IMR-90 (cell line): ENCODE results near the gene GIT2. TPM values are rescaled to one million over a fixed set of nuclear protein-coding genes. Genes with fewer than 3 reads are reported as not detected.

Experiments
- ATAC-seq: fragments of 200-7000 bp; cut with Tn5 transposase; 2 replicates; pipeline ENCODE4 v1.9.1; 2020; ENCODE audit warnings: low read depth, mild to moderate bottlenecking, moderate library complexity
- BruUV-seq: library from RNA; stranded (reverse); fragments of 400-500 nt; replicated peaks from 2 replicates; lab custom pipeline; 2021; lab: Mats Ljungman, UMichigan
- CTCF ChIA-PET: fragments of 300-600 bp; formaldehyde crosslinking; extraction: SDS; loops from one replicate; lab custom pipeline; 2021; ENCODE audit warnings: antibody characterized with exemption; lab: Yijun Ruan, JAX
- POLR2A ChIA-PET: fragments of 300-600 bp; sonication (Branson Sonifier 250); formaldehyde crosslinking; loops from one replicate; lab custom pipeline; 2022; ENCODE audit warnings: antibody characterized with exemption; ENCODE audit not compliant: unreplicated experiment; lab: Charles Lee
- DNase-seq: peaks from one replicate; pipeline ENCODE4 v3.0.0; 2013
- H2AFZ ChIP-seq: replicated peaks from 2 replicates; pipeline ENCODE3; 2013; ENCODE audit warnings: low read length, mild to moderate bottlenecking; ENCODE audit not compliant: poor library complexity
- H2AK5ac ChIP-seq: 2 replicates; pipeline ENCODE4 v1.6.1; 2013; ENCODE audit warnings: low read depth, low read length, inconsistent platforms
- H2AK9ac ChIP-seq: replicated peaks from 2 replicates; pipeline ENCODE3; 2013; ENCODE audit warnings: mild to moderate bottlenecking, low read depth, low read length, moderate library complexity; ENCODE audit not compliant: poor library complexity
- H2BK120ac ChIP-seq: 2 replicates; pipeline ENCODE4 v1.6.1; 2013; ENCODE audit warnings: low read depth, low read length, inconsistent platforms
- H2BK15ac ChIP-seq: 3 replicates; pipeline ENCODE4 v1.6.1; 2013; ENCODE audit warnings: low read depth, low read length, inconsistent platforms
- H2BK20ac ChIP-seq: 2 replicates; pipeline ENCODE4 v1.6.1; 2013; ENCODE audit warnings: low read depth, mild to moderate bottlenecking, inconsistent platforms, low read length, moderate library complexity
- H2BK5ac ChIP-seq: 2 replicates; pipeline ENCODE4 v1.6.1; 2013; ENCODE audit warnings: mild to moderate bottlenecking, low read depth, low read length, inconsistent platforms; ENCODE audit not compliant: poor library complexity, severe bottlenecking
- H3K14ac ChIP-seq: replicated peaks from 2 replicates; pipeline ENCODE4 v1.6.1; 2013; ENCODE audit warnings: low read depth, low read length, inconsistent platforms
- H3K18ac ChIP-seq: 2 replicates; pipeline ENCODE4 v1.6.1; 2013; ENCODE audit warnings: low read depth, low read length, control low read depth
- H3K23ac ChIP-seq: 2 replicates; pipeline ENCODE4 v1.6.1; 2013; ENCODE audit warnings: low read depth, low read length, inconsistent platforms
- H3K27ac ChIP-seq: 2 replicates; pipeline ENCODE4 v1.5.1; 2013; ENCODE audit warnings: mild to moderate bottlenecking, control low read depth, low read length; ENCODE audit not compliant: insufficient read depth
- H3K27me3 ChIP-seq: 2 replicates; pipeline ENCODE4 v1.6.1; 2013; ENCODE audit warnings: low read length; ENCODE audit not compliant: control insufficient read depth, insufficient read depth
- H3K36me3 ChIP-seq: 2 replicates; pipeline ENCODE4 v1.6.1; 2013; ENCODE audit warnings: low read length, mixed read lengths; ENCODE audit not compliant: control insufficient read depth, insufficient read depth
- H3K4ac ChIP-seq: 2 replicates; pipeline ENCODE4 v1.6.1; 2013; ENCODE audit warnings: low read depth, low read length, inconsistent platforms
- H3K4me1 ChIP-seq: 2 replicates; pipeline ENCODE4 v1.6.1; 2013; ENCODE audit warnings: low read length, mixed read lengths; ENCODE audit not compliant: control insufficient read depth, insufficient read depth
- H3K4me2 ChIP-seq: 2 replicates; pipeline ENCODE4 v1.6.1; 2013; ENCODE audit warnings: low read depth, mild to moderate bottlenecking, control low read depth, low read length, moderate library complexity
- H3K4me3 ChIP-seq: 2 replicates; pipeline ENCODE4 v1.5.1; 2013; ENCODE audit warnings: low read depth, mild to moderate bottlenecking, control low read depth, low read length, moderate library complexity; ENCODE audit not compliant: insufficient read depth
- H3K56ac ChIP-seq: 2 replicates; pipeline ENCODE4 v1.6.1; 2013; ENCODE audit warnings: low read length, inconsistent platforms; ENCODE audit not compliant: insufficient read depth; ENCODE audit errors: extremely low read depth
- H3K79me1 ChIP-seq, 2 experiments: 2 replicates each; pipeline ENCODE4 v1.6.1; 2013; ENCODE audit warnings: low read length in 2 of 2, inconsistent platforms in 1 of 2, low read depth in 1 of 2
- H3K9ac ChIP-seq: 2 replicates; pipeline ENCODE4 v1.6.1; 2013; ENCODE audit warnings: low read depth, low read length, control low read depth
- H3K9me1 ChIP-seq: 2 replicates; pipeline ENCODE4 v1.6.1; 2013; ENCODE audit warnings: low read length, inconsistent platforms; ENCODE audit not compliant: insufficient read depth
- H3K9me3 ChIP-seq: 2 replicates; pipeline ENCODE4 v1.6.1; 2013; ENCODE audit warnings: low read length; ENCODE audit not compliant: control insufficient read depth, insufficient read depth
- H4K20me1 ChIP-seq: 2 replicates; pipeline ENCODE4 v1.6.1; 2013; ENCODE audit warnings: low read length, inconsistent platforms; ENCODE audit not compliant: insufficient read depth
- H4K5ac ChIP-seq: 2 replicates; pipeline ENCODE4 v1.6.1; 2013; ENCODE audit warnings: mild to moderate bottlenecking, low read depth, low read length, control low read depth
- H4K8ac ChIP-seq, 2 experiments: 2 replicates each; pipeline ENCODE4 v1.6.1; 2013; ENCODE audit warnings: low read depth in 2 of 2, low read length in 2 of 2, control low read depth in 1 of 2, inconsistent platforms in 1 of 2
- H4K91ac ChIP-seq: 2 replicates; pipeline ENCODE4 v1.6.1; 2013; ENCODE audit warnings: low read depth, low read length, inconsistent platforms; ENCODE audit not compliant: insufficient read depth
- BHLHE40 ChIP-seq: fragments of 150-350 bp; IDR thresholded peaks from 2 replicates; pipeline ENCODE4 v1.6.1; 2016; ENCODE audit warnings: mild to moderate bottlenecking, low read depth, low read length
- CEBPB ChIP-seq: IDR thresholded peaks from 2 replicates; pipeline ENCODE4 v1.6.1; 2012; ENCODE audit warnings: low read depth, low read length, improper control_type of control experiment
- CHD1 ChIP-seq: IDR thresholded peaks from 2 replicates; pipeline ENCODE4 v1.6.1; 2012; ENCODE audit warnings: low read depth, low read length, improper control_type of control experiment
- CTCF ChIP-seq: conservative IDR thresholded peaks from 2 replicates; pipeline ENCODE4 v1.5.1; 2012; ENCODE audit warnings: mild to moderate bottlenecking, low read depth, low read length, improper control_type of control experiment
- MAZ ChIP-seq: IDR thresholded peaks from 2 replicates; pipeline ENCODE4 v1.6.1; 2012; ENCODE audit warnings: low read depth, mild to moderate bottlenecking, low read length, improper control_type of control experiment, moderate library complexity, borderline replicate concordance
- RAD21 ChIP-seq: IDR thresholded peaks from 2 replicates; pipeline ENCODE4 v1.6.1; 2012; ENCODE audit warnings: low read length, improper control_type of control experiment
- RCOR1 ChIP-seq: IDR thresholded peaks from 2 replicates; pipeline ENCODE4 v1.6.1; 2012; ENCODE audit warnings: mild to moderate bottlenecking, low read length, improper control_type of control experiment; ENCODE audit not compliant: insufficient replicate concordance
- SMC3 ChIP-seq: fragments of 150-350 bp; IDR thresholded peaks from 2 replicates; pipeline ENCODE4 v1.6.1; 2016; ENCODE audit warnings: low read depth, mild to moderate bottlenecking, antibody characterized with exemption, low read length, moderate library complexity
- WGBS, 2 experiments: methylation state at CpG; one replicate each; pipeline versions ENCODE4 v1.1.5 to v1.1.7; 2013; ENCODE audit warnings: missing lambda C conversion rate in 2 of 2; ENCODE audit not compliant: insufficient read length in 1 of 2; ENCODE audit errors: extremely low coverage in 2 of 2; 5-methylcytosine and 5-hydroxymethylcytosine counted together
- dilution Hi-C: fragments of 300-500 bp; cut with HindIII; formaldehyde crosslinking; loops from one replicate; pipeline ENCODE4 v1.14.3; 2018; ENCODE audit warnings: low sequenced_read_pairs; ENCODE audit not compliant: unreplicated experiment
- in situ Hi-C: fragments of 300-500 bp; cut with MboI; formaldehyde crosslinking; loops from 3 replicates; pipeline ENCODE4 v1.14.3; 2019; ENCODE audit warnings: low sequenced_read_pairs, inconsistent platforms, mixed read lengths
- intact Hi-C: fragments of 100-400 bp; cut with micrococcal nuclease; formaldehyde crosslinking; loops from 2 replicates; pipeline ENCODE4 v1.10.0; 2022
- polyA plus RNA-seq, 3 experiments: library from polyadenylated mRNA; depleted of rRNA; stranded (reverse); fragments of >200 nt; gene quantifications; 2 replicates each; pipeline ENCODE4 v1.2.3, GENCODE V29; 2012; ENCODE audit warnings: low replicate concordance in 1 of 3
- total RNA-seq: library from RNA; depleted of rRNA; stranded (reverse); fragments of >200 nt; gene quantifications from 2 replicates; pipeline ENCODE4 v1.2.3, GENCODE V29; 2012

The GIT2 gene
- total and polyA plus RNA-seq, 2 of the 4 experiments (the other 2 are of a cell fraction): 48.0 to 71.9 TPM

- ChIA-PET CTCF (interaction anchor here (0.9 kb wide), 1 partner anchor 75 kb away, joined by 3 read pairs; no protein-coding TSS in a partner anchor), POLR2A (no interaction called here)
- H2BK5ac ChIP-seq: no peak overlapping the region
- no peaks in the 10 kb centered on the region for H3K27me3 ChIP-seq
- no peaks in the 10 kb centered on the region for H4K20me1 ChIP-seq
- H3K9me3 ChIP-seq: no peaks in the 10 kb centered on the region
- H2AFZ ChIP-seq: no peak overlapping the region
- no peak overlapping the region for H2AK5ac ChIP-seq
- no TSS peak for BruUV-seq
- no peak overlapping the region for H2BK20ac ChIP-seq
- no peak overlapping the region for H3K56ac ChIP-seq
- H2BK120ac ChIP-seq: no peak overlapping the region
- H3K14ac ChIP-seq: no peak overlapping the region
- dilution Hi-C loops (no loop called here), in situ Hi-C loops (no loop called here), intact Hi-C loops (no loop called here)
- no peak overlapping the region for H3K4ac ChIP-seq
- peak overlapping the region; percentile 67 for H2AK9ac ChIP-seq
- ATAC-seq: no peak
- H2BK15ac ChIP-seq: no peak overlapping the region
- no peak overlapping the region for H3K27ac ChIP-seq
- no peak overlapping the region for H4K5ac ChIP-seq
- H3K18ac ChIP-seq: no peak overlapping the region
- no peak overlapping the region for H3K9ac ChIP-seq
- no peak overlapping the region for H4K8ac ChIP-seq
- H3K4me1 ChIP-seq: no peaks in the 10 kb centered on the region; the same call in 1 of the 2 replicates
- no peak for DNase-seq
- WGBS, 2 experiments: 100% methylated on average over 1 of the region's 12 CpGs; no CpG with 5 or more reads in 1 of the 2 experiments
- no peak overlapping the region for H3K4me3 ChIP-seq
- no peak overlapping the region for H3K23ac ChIP-seq
- TF ChIP-seq RCOR1 (no peak), SMC3 (no peak), CTCF (no peak), BHLHE40 (no peak), CEBPB (no peak), MAZ (no peak), CHD1 (no peak), RAD21 (no peak)
- H3K4me2 ChIP-seq: no peak overlapping the region
- no peak overlapping the region for H4K91ac ChIP-seq
- H3K36me3 ChIP-seq: peaks cover 36% of the 10 kb centered on the region
- H3K9me1 ChIP-seq: no peaks in the 10 kb centered on the region
- H3K79me1 ChIP-seq: no peaks in the 10 kb centered on the region
These were observed 68.0 kb downstream of the GIT2 start for GRCh38 chr12:109928058-109928656.
